DMS114 treated with DMSO at 0.1 percent for 48 hours (cell line): ENCODE results near the gene GPSM1.
"Not testable (repeated sequence)": the region's sequence is repeated elsewhere in the genome, so short reads cannot be mapped to it uniquely, and the experiment has no call there.

Experiments used
- DNase-seq: peaks from one replicate; lab custom pipeline; 2025; ENCODE audit not compliant: unreplicated experiment; lab: John Stamatoyannopoulos, UW

GPSM1 gene

GRCh38 chr9:136316896-136317676 is 10.3 kb upstream of the GPSM1 start:
- DNase-seq, result no peak

GRCh38 chr9:136317695-136318094 is 9.6 kb upstream of the GPSM1 start:
- DNase-seq, result no peak

GRCh38 chr9:136318111-136318775 is 9.1 kb upstream of the GPSM1 start:
- no peak for DNase-seq

GRCh38 chr9:136318776-136319241 is 8.5 kb upstream of the GPSM1 start:
- no peak for DNase-seq

- not testable (repeated sequence) for DNase-seq
Observed at GRCh38 chr9:136319244-136319643, 8.1 kb upstream of the GPSM1 start.

- not testable (repeated sequence) for DNase-seq
Observed at GRCh38 chr9:136319955-136320354, 7.4 kb upstream of the GPSM1 start.

- not testable (repeated sequence) for DNase-seq
Observed at GRCh38 chr9:136320972-136321371, 6.4 kb upstream of the GPSM1 start.

GRCh38 chr9:136321561-136321960 is 5.8 kb upstream of the GPSM1 start:
- DNase-seq, result no peak

GRCh38 chr9:136322756-136323330 is 4.5 kb upstream of the GPSM1 start:
- no peak for DNase-seq

GRCh38 chr9:136323371-136323789 is 4.0 kb upstream of the GPSM1 start:
- DNase-seq, result no peak

GRCh38 chr9:136324501-136325300 is 2.6 kb upstream of the GPSM1 start:
- DNase-seq, result no peak

GRCh38 chr9:136325358-136325757 is 2.0 kb upstream of the GPSM1 start:
- DNase-seq, result no peak

GRCh38 chr9:136326061-136326760 is 1.1 kb upstream of the GPSM1 start:
- no peak for DNase-seq

GRCh38 chr9:136326761-136327303 is 507 bp upstream of the GPSM1 start:
- DNase-seq, result no peak

- no peak for DNase-seq
Observed at GRCh38 chr9:136328011-136328621, 777 bp downstream of the GPSM1 start.

- DNase-seq, result no peak
Observed at GRCh38 chr9:136328622-136329041, 1.3 kb downstream of the GPSM1 start.

- no peak for DNase-seq
Observed at GRCh38 chr9:136329211-136329627, 1.9 kb downstream of the GPSM1 start.

GRCh38 chr9:136329636-136330405 is 2.5 kb downstream of the GPSM1 start:
- DNase-seq, result no peak

GRCh38 chr9:136330406-136330990 is 3.2 kb downstream of the GPSM1 start:
- no peak for DNase-seq
